GM23338 (cell line): ENCODE measurements around the gene DENND2A.
A peak's percentile ranks its signal among the peaks of the same experiment; 100 is the strongest.

ENCODE experiments used
- CTCF ChIP-seq, 2 experiments: fragments of 200-600 bp in 1 of 2; sonication (generic) in 1 of 2; conservative IDR thresholded peaks; 2 replicates each; pipeline versions ENCODE4 v1.5.1 to v1.6.1; 2016 to 2017; ENCODE audit warnings: antibody characterized with exemption in 2 of 2, low read depth in 2 of 2, mild to moderate bottlenecking in 2 of 2, moderate library complexity in 1 of 2
- POLR2AphosphoS5 ChIP-seq: IDR thresholded peaks from 2 replicates; pipeline ENCODE4 v1.6.1; 2016; ENCODE audit warnings: antibody characterized with exemption, low read depth

GRCh38 chr7:140517546-140518369 lies 122.9 kb downstream of the DENND2A start:
- TF ChIP-seq CTCF (conservative IDR thresholded peaks at IDR 0.05; ENCODE audit: low read depth in 2 of 2), result peak; percentile 78 to 99
- no peak for TF ChIP-seq POLR2AphosphoS5
